Measurements from ENCODE around the gene DUOX2.
"Not testable (repeated sequence)": the region's sequence is repeated elsewhere in the genome, so short reads cannot be mapped to it uniquely, and the experiment has no call there.

Gene DUOX2

DNA sequence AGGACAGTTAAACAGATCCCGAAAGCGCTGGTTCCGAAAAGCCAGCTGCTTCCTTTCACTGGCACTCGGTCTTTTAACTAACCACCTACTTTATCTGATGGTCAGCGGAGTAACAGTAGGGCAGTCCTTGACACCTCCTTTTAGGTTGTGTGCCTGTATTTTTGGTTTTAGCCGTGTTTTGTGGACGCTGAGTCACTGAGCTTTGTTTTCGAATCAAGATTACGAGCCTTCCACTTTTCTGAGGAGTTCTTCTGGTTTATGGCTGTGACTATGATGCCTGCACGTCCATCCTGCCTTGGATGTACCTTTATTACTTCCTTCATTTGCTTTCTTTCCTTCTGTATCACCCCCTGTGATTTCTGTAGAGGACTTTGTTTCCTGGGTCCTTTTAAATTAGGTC, 31.6 kb downstream of the DUOX2 start:
- H3K9me3 Mint-ChIP-seq, result not testable (repeated sequence)
- peaks cover 10% of the 10 kb centered on the region for H3K27me3 Mint-ChIP-seq

DNA sequence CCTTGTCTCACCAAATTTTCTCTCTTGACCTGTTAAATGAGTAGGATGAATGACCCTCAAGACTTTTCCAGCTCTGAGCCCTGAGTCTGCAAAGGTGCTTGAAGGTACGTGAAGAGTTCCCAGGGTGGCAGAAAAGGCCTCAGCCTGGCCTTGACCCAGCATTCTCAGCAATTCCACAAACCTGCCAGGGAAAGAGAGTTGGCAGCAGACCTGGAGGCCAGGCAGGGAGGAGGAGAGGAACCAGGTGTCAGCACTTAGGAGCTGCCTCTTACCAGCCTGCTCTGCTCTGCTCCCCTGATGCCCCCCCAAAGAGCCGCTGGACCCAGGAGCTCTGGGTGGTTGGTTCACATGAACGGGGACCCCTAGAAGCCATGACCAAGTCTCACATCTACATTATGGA, 33.4 kb downstream of the DUOX2 start:
- H3K9me3 Mint-ChIP-seq, H3K27ac Mint-ChIP-seq, H3K27me3 Mint-ChIP-seq, H3K4me1 Mint-ChIP-seq, H3K4me3 Mint-ChIP-seq, H3K36me3 Mint-ChIP-seq: not testable (repeated sequence)

More for the DNA sequence above, 31.6 kb downstream of the DUOX2 start:
- H3K36me3 Mint-ChIP-seq, H3K4me1 Mint-ChIP-seq, H3K4me3 Mint-ChIP-seq, H3K27ac Mint-ChIP-seq: not testable (repeated sequence)

DNA sequence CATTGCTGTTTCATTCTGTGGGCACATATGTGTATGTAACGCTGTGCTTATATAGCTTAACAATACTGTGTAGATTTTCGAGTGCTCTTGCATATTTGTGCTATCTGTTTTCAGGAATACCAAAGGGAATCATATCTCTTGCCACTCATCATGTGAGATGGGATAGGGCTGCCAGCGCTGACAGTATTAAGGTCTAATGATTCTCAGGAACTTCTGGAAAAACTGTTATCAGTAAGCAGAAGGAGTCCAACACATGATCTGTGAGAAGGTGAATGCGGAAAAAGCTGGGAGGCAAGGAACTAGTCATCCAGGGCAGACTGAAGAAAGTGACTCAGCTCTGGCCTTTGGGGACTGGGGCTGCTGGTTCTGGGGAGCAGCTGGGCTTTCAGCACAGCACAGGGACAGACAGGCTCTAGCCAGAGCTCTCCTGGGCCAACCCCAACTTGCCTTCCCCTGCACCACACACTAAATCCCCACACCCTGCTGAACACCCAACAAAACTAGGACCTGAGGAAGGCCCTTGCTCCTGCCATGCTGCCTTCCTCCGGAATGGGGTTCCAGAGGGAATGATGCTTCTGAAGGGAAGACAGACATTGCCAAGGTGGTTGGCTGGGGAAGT, 34.2 kb downstream of the DUOX2 start:
- not testable (repeated sequence) for H3K9me3 Mint-ChIP-seq, H3K4me1 Mint-ChIP-seq, H3K27ac Mint-ChIP-seq, H3K27me3 Mint-ChIP-seq, H3K4me3 Mint-ChIP-seq, H3K36me3 Mint-ChIP-seq

DNA sequence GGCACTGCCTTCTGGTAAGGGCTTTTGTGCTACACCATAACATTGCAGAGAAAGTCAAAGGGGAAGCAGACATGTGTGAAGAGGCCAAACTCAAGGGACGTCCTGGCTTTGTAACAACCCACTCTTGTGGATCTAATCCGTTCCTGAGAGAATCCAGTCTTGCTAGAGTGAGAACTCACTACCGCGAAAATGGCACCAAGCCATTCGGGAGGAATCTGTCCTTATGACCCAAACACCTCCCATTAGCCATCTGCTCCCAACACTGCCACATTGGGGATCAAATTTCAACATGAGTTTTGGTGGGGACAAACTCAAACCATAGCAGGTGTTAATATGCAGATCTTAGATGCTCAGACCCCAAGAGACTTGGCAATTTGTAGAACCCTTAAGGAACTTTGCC, 34.8 kb downstream of the DUOX2 start:
- not testable (repeated sequence) for H3K36me3 Mint-ChIP-seq, H3K27ac Mint-ChIP-seq, H3K4me1 Mint-ChIP-seq, H3K4me3 Mint-ChIP-seq, H3K27me3 Mint-ChIP-seq, H3K9me3 Mint-ChIP-seq

DNA sequence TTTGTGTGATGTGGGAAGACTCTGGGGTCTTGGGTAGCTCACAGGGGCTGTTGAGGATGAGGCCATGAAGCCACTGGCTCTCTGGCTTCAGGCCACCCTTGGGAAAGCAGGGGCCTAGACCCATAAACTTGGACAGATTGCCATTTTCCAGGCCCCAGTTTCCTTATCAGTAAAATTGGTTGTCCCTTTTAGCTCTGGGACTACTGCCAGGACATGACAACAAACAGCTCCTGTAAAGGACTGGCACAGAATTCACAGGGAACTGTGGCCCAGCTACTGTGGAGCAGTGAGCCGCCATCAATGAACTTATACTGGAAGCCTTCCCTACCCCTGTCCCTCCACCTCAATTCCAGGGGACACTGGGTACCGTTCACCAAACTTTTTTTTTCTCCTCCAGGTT, 36.6 kb downstream of the DUOX2 start:
- H3K27me3 Mint-ChIP-seq, H3K27ac Mint-ChIP-seq, H3K9me3 Mint-ChIP-seq, H3K4me3 Mint-ChIP-seq, H3K36me3 Mint-ChIP-seq, H3K4me1 Mint-ChIP-seq: not testable (repeated sequence)

DNA sequence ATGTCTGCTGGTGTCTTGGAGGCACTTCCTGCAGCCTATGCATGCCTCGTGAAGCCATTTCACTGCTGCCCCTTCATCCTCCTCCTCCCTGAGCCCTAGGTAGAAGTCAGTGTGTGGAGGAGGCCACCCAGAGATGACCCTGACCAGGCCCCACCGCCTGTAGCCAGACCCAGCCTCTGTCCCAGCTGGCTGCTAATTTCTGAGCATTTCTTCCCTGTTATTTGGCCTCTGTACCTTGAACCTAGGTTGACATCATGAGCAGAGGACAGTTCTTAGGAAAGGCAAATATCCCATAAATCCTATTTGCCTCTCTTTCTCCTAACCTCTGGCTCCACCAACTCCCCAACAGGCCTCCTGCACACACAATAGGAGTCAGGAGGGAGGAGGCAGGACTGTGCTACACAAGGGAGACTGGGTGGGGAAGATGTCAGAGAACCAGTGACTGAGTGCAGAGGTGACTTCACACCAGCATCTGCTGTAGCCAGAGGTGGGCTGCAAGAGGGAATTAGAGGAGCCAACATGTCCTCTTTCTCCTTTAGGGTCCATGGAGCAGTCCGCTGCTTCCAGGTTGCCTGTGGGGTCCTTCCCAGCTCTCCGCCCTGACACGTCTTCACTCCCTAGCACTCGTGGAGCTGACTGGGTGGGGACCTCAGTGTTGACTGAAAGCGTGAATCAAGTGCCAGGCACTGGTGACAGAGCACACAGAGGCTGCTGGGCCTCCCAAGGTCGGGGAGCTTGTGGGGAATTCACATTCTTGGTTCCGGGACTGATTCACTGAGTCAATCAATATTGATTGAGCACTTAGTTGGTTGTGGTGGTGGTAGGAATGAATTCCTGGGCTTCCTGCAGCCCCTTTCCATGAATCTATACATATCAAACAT, 38.3 kb downstream of the DUOX2 start:
- not testable (repeated sequence) for H3K4me1 Mint-ChIP-seq, H3K36me3 Mint-ChIP-seq, H3K9me3 Mint-ChIP-seq, H3K4me3 Mint-ChIP-seq, H3K27ac Mint-ChIP-seq, H3K27me3 Mint-ChIP-seq

DNA sequence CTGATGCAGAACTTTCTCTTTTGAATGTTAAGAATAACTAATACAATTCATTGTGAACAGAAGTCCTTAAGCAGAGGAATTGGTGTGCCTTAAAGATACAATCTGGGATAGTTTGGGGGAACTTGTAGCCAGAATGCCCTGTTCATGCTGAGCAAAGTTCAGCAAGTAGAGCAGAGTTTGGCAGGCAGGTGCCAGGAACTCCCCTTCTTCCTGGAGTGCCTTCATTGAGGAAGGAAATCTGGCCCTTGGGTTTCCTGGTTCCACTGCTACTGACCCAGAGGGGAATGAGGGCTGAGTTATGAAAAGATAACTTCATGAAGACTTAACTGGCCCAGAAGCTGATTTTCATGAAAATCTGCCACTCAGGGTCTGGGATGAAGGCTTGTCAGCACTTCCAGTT, 40.4 kb downstream of the DUOX2 start:
- not testable (repeated sequence) for H3K9me3 Mint-ChIP-seq, H3K27me3 Mint-ChIP-seq, H3K36me3 Mint-ChIP-seq, H3K4me1 Mint-ChIP-seq, H3K4me3 Mint-ChIP-seq, H3K27ac Mint-ChIP-seq

DNA sequence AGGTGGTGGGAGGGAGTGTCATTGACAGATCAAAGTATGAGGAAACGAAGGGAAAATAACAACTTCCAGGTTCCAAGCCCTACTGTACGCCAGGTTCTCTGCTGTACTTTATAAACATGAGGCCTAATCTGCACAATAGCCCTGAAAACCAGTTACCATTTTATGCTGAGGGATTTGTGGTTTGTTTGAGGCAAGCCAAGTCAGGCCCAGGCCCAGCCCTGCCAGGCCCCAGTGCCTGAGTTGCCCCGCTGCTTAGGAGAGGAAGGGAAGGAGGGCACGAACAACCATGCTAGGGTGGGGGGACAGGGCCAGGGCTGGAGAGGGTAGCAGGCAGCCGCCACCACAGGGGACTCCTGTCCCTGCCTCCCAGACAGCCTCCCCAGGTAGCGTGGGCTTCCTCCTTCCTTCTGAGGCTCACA, 44.0 kb downstream of the DUOX2 start:
- not testable (repeated sequence) for H3K36me3 Mint-ChIP-seq, H3K9me3 Mint-ChIP-seq, H3K27ac Mint-ChIP-seq, H3K4me3 Mint-ChIP-seq, H3K4me1 Mint-ChIP-seq, H3K27me3 Mint-ChIP-seq

DNA sequence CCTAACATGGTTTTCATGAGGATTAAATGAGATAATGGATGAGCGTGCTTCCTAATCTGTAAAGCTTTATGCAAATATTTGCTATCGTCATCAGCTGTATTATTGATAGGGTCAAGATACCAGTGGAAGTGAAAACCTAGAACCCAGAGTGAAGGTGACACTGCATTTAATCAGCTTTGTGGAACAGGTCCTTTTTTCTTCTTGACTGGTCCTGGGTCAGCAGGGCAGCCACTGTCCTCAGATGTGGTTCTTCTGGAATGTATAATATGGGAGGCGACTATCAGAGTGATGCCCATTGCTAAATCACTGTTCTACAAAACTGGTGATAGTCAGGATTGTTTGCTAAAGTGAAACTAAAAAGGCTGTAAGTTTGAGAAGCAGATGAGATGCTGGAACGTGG, 49.6 kb downstream of the DUOX2 start:
- Mint-ChIP-seq H3K27me3 (no peaks in the 10 kb centered on the region), H3K4me1 (peaks cover 7% of the 10 kb centered on the region), H3K9me3 (no peaks in the 10 kb centered on the region), H3K36me3 (peaks cover 16% of the 10 kb centered on the region), H3K4me3 (no peak overlapping the region), H3K27ac (no peak overlapping the region)

DNA sequence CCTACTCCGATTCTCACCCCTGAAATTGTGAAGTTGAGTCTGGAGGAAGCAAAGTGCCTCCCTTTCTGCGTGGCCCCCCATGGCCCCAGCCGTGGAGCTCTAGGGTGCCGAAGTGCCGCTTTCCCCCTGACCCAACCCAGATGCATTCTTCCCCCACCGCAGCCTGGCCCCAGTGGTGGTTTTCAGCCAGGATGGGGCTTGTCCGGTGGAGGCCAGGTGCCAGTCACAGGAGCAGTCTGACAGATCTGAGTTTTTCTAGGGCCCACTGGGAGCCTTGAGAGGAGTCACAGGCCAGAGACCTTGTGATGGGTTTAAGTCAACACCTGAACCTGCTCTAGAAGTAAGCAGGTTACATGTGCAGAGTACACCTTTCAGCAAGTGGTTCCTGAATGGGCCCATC, 51.7 kb downstream of the DUOX2 start:
- peaks cover 13% of the 10 kb centered on the region for H3K36me3 Mint-ChIP-seq
- not testable (repeated sequence) for H3K9me3 Mint-ChIP-seq, H3K4me3 Mint-ChIP-seq, H3K4me1 Mint-ChIP-seq, H3K27ac Mint-ChIP-seq, H3K27me3 Mint-ChIP-seq

DNA sequence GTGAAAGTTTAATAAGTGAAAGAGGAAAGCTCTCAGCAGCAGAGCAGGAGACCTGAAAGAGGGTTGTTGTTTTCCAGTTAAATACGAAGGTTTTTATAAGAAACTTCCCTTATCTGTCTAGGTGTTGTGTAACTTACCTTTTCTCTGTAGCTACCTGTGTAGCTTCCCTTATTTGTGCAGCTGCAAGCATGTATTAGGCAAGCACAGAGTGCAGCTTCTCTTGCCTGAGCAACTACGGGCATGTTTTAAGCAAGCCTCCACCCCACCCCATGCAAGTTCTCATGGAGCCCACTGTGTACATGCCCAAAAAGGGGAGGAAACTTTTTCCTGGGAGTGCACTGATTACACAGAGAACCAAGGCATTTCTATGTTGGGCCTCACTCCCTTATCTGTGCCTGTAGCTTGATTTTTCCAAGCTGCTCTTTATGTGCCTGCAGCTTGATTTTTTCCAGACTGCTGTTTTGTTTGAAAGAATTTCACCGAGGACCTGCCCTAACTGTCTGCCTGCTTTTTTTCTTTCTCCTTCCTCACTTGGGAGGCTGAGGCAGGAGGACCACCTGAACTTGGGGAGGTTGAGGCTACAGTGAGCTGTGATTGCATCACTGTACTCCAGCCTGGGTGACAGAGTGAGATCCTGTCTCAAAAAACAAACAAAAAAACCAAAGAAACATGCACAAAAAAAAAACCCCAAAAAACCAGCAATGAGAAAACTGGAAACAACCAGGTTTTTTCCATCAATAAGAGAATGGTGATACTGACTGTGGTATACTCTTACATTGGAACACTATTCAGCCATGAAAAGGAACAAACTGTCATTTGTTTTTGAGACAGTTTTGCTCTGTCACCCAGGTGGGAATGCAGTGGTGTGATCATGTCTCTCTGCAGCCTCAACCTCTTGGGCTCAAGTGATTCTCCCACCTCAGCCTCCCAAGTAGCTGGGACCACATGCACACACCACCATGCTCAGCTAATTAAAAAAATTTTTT, 55.0 kb downstream of the DUOX2 start:
- H3K27ac Mint-ChIP-seq, H3K27me3 Mint-ChIP-seq, H3K4me1 Mint-ChIP-seq, H3K9me3 Mint-ChIP-seq, H3K4me3 Mint-ChIP-seq: not testable (repeated sequence)
- H3K36me3 Mint-ChIP-seq, result peaks cover 13% of the 10 kb centered on the region

DNA sequence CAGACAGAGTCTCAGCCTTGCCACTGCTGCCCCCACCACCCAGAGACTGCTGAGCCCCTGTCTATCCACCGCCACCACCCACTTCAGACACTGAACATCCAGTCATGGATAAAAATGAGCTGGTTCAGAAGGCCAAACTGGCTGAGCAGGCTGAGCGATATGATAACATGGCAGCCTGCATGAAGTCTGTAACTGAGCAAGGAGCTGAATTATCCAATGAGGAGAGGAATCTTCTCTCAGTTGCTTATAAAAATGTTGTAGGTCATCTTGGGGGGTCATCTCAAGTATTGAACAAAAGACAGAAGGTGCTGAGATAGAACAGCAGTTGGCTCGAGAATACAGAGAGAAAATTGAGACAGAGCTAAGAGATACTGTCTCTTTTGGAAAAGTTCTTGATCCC, 61.3 kb downstream of the DUOX2 start:
- H3K4me3 Mint-ChIP-seq, H3K27ac Mint-ChIP-seq, H3K4me1 Mint-ChIP-seq, H3K9me3 Mint-ChIP-seq, H3K27me3 Mint-ChIP-seq: not testable (repeated sequence)
- peaks cover 26% of the 10 kb centered on the region for H3K36me3 Mint-ChIP-seq

DNA sequence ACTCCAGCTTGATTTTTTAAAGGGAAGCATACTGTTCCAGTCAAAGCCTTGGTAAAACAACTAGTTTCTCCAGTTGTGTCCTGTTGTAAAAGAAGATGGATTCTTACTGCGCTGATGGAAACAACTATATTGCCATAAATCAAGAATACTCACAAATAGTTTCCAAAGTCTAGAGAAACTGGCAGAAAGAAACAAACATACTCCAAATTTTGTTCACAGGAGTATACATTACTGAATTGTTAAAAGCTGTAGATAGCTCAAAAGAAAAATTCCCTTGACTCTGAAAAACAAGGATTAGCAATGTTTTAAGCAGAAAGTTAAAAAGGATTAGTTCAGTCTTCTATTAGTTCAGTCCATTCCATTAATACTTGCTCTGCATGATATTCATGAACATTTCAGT, 63.4 kb downstream of the DUOX2 start:
- Mint-ChIP-seq H3K36me3 (peaks cover 26% of the 10 kb centered on the region), H3K4me3 (no peak overlapping the region), H3K27ac (no peak overlapping the region), H3K4me1 (no peaks in the 10 kb centered on the region), H3K9me3 (no peaks in the 10 kb centered on the region), H3K27me3 (no peaks in the 10 kb centered on the region)

DNA sequence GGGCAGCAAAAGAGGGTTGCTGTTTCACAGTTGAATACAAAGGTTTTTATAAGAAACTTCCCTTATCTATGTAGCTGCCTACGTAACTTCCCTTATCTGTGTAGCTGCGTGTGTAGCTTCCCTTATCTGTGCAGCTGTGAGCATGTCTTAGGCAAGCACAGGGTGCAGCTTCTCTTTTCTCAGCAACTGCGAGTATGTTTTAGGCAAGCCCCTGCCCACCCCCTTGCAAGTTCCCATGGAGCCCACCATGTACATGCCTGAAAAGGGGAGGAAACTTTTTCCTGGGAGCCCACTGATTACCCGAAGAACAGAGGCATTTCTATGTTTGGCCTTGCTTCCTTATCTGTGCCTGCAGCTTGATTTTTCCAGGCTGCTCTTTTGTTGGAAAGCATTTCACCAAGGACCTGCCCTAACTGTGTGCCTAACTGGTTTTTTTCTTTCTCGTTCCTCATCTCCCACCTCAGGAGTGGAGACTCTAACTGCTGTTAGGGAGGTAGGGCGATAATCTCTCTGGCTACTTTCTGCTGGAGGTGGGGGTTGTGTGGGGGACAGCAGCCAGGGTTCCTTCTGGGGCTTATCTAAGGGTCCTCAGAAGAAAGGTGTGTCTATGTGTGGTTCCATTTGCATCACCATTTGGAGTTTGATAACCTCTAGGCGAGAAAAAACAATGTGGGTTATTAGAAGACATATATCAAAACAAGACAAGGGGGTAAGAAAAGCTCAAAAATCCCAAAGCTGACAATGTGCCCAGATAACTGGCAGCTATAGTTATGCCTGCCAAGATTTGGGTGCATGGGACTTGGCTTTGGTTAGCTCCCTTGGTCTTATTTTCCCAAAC, 65.0 kb downstream of the DUOX2 start:
- peak overlapping the region; percentile 59 for H3K27ac Mint-ChIP-seq
- H3K36me3 Mint-ChIP-seq, result peaks cover 26% of the 10 kb centered on the region
- no peaks in the 10 kb centered on the region for H3K4me1 Mint-ChIP-seq
- H3K27me3 Mint-ChIP-seq, result no peaks in the 10 kb centered on the region
- no peaks in the 10 kb centered on the region for H3K9me3 Mint-ChIP-seq
- no peak overlapping the region for H3K4me3 Mint-ChIP-seq

DNA sequence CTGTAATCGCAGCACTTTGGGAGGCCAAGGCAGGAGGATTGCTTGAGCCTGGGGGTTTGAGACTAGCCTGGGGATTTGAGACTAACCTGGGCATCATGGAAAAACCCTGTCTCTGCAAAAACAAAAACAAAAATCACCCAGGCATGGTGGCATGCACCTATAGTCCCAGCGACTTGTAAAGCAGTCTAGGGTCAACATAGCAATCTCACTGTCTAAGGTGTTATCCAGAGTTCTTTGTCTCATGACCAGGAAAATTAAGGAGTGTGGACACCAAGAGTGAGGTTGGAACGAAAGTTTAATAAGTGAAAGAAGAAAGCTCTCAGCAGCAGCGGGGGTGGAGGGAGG, 65.6 kb downstream of the DUOX2 start:
- not testable (repeated sequence) for H3K27me3 Mint-ChIP-seq, H3K4me1 Mint-ChIP-seq, H3K27ac Mint-ChIP-seq, H3K9me3 Mint-ChIP-seq, H3K4me3 Mint-ChIP-seq
- H3K36me3 Mint-ChIP-seq, result peaks cover 26% of the 10 kb centered on the region
